H9 (cell line): ENCODE measurements around the gene PPM1H. TPM values are rescaled to one million over a fixed set of nuclear protein-coding genes. Genes with fewer than 3 reads are reported as not detected.

ENCODE experiments used
- DNase-seq: peaks from one replicate; pipeline ENCODE4 v3.0.0-alpha.2; 2017
- H2AFZ ChIP-seq: one replicate; pipeline ENCODE4 v1.6.1; 2013; ENCODE audit warnings: mild to moderate bottlenecking, low read length, control low read depth, moderate library complexity
- H2AK5ac ChIP-seq: 2 replicates; pipeline ENCODE4 v1.6.1; 2013; ENCODE audit warnings: low read length, control low read depth, mixed read lengths; ENCODE audit not compliant: insufficient read length
- H2BK120ac ChIP-seq: one replicate; pipeline ENCODE4 v1.6.1; 2013; ENCODE audit warnings: low read depth, mild to moderate bottlenecking, low read length, control low read depth, inconsistent platforms; ENCODE audit not compliant: poor library complexity, severe bottlenecking
- H2BK12ac ChIP-seq: 2 replicates; pipeline ENCODE4 v1.6.1; 2013; ENCODE audit warnings: low read length, control low read depth, mixed read lengths, low read depth; ENCODE audit not compliant: insufficient read length
- H2BK15ac ChIP-seq: 2 replicates; pipeline ENCODE4 v1.6.1; 2013; ENCODE audit warnings: low read depth, low read length, control low read depth
- H2BK20ac ChIP-seq: one replicate; pipeline ENCODE4 v1.6.1; 2013; ENCODE audit warnings: low read depth, mild to moderate bottlenecking, low read length, control low read depth, inconsistent platforms; ENCODE audit not compliant: poor library complexity, severe bottlenecking
- H2BK5ac ChIP-seq: 2 replicates; pipeline ENCODE4 v1.6.1; 2013; ENCODE audit warnings: low read length, control low read depth, mixed read lengths; ENCODE audit not compliant: insufficient read length
- H3K14ac ChIP-seq: 2 replicates; pipeline ENCODE4 v1.6.1; 2013; ENCODE audit warnings: low read length, control low read depth; ENCODE audit not compliant: insufficient read depth
- H3K18ac ChIP-seq: 2 replicates; pipeline ENCODE4 v1.6.1; 2013; ENCODE audit warnings: low read depth, mild to moderate bottlenecking, mixed read lengths, low read length, control low read depth; ENCODE audit not compliant: insufficient read length
- H3K23ac ChIP-seq: 2 replicates; pipeline ENCODE4 v1.6.1; 2013; ENCODE audit warnings: low read length, control low read depth, mixed read lengths, low read depth; ENCODE audit not compliant: insufficient read length
- H3K23me2 ChIP-seq: 2 replicates; pipeline ENCODE4 v1.6.1; 2013; ENCODE audit warnings: low read depth, mild to moderate bottlenecking, mixed read lengths, low read length, control low read depth; ENCODE audit not compliant: insufficient read length, poor library complexity, severe bottlenecking
- H3K27ac ChIP-seq: 2 replicates; pipeline ENCODE4 v1.5.1; 2013; ENCODE audit warnings: low read length, control low read depth, mixed read lengths, low read depth; ENCODE audit not compliant: insufficient read length
- H3K27me3 ChIP-seq: 2 replicates; pipeline ENCODE4 v1.6.1; 2013; ENCODE audit warnings: low read length, control low read depth, inconsistent platforms; ENCODE audit not compliant: insufficient read depth
- H3K4ac ChIP-seq: 2 replicates; pipeline ENCODE4 v1.6.1; 2013; ENCODE audit warnings: low read depth, mild to moderate bottlenecking, control low read depth, inconsistent platforms, low read length, moderate library complexity
- H3K4me1 ChIP-seq: 2 replicates; pipeline ENCODE4 v1.6.1; 2013; ENCODE audit warnings: low read length, control low read depth, inconsistent platforms; ENCODE audit not compliant: insufficient read depth
- H3K4me2 ChIP-seq: 2 replicates; pipeline ENCODE4 v1.6.1; 2013; ENCODE audit warnings: low read length, control low read depth, mixed read lengths; ENCODE audit not compliant: insufficient read length, insufficient read depth
- H3K56ac ChIP-seq: 2 replicates; pipeline ENCODE4 v1.6.1; 2013; ENCODE audit warnings: low read depth, mild to moderate bottlenecking, mixed read lengths, low read length, control low read depth; ENCODE audit not compliant: insufficient read length
- H3K79me1 ChIP-seq: 2 replicates; pipeline ENCODE4 v1.6.1; 2013; ENCODE audit warnings: low read depth, mild to moderate bottlenecking, moderate library complexity, low read length, control low read depth, inconsistent platforms; ENCODE audit not compliant: insufficient read depth, poor library complexity, severe bottlenecking
- H3K79me2 ChIP-seq: 2 replicates; pipeline ENCODE4 v1.6.1; 2013; ENCODE audit warnings: low read length, control low read depth, inconsistent platforms; ENCODE audit not compliant: insufficient read depth
- H3K9ac ChIP-seq: 2 replicates; pipeline ENCODE4 v1.6.1; 2013; ENCODE audit warnings: low read length, control low read depth, mixed read lengths; ENCODE audit not compliant: insufficient read length; ENCODE audit errors: extremely low read depth
- H3K9me3 ChIP-seq: one replicate; pipeline ENCODE4 v1.6.1; 2013; ENCODE audit warnings: low read depth, low read length, inconsistent platforms; ENCODE audit not compliant: control insufficient read depth
- H3T11ph ChIP-seq: one replicate; pipeline ENCODE4 v1.6.1; 2013; ENCODE audit warnings: mild to moderate bottlenecking, low read length, control low read depth, inconsistent platforms
- H4K20me1 ChIP-seq: one replicate; pipeline ENCODE4 v1.6.1; 2013; ENCODE audit not compliant: control insufficient read depth, insufficient read length, insufficient read depth
- H4K5ac ChIP-seq: 2 replicates; pipeline ENCODE4 v1.6.1; 2013; ENCODE audit warnings: low read depth, mild to moderate bottlenecking, mixed read lengths, low read length, control low read depth; ENCODE audit not compliant: insufficient read length
- H4K8ac ChIP-seq: replicated peaks from 2 replicates; pipeline ENCODE4 v1.6.1; 2013; ENCODE audit warnings: low read length, control low read depth, mixed read lengths, low read depth; ENCODE audit not compliant: insufficient read length
- H4K91ac ChIP-seq: 2 replicates; pipeline ENCODE4 v1.6.1; 2013; ENCODE audit warnings: low read depth, mild to moderate bottlenecking, moderate library complexity, mixed read lengths, low read length, control low read depth; ENCODE audit not compliant: insufficient read length
- H3K27ac Mint-ChIP-seq, 3 experiments: 2 replicates in 2 of 3; 3 replicates in 1 of 3; pipeline ENCODE4 v1.8.0; 2020 to 2021; ENCODE audit warnings: mixed read lengths in 3 of 3, mild to moderate bottlenecking in 1 of 3, moderate library complexity in 1 of 3
- H3K27me3 Mint-ChIP-seq: 2 replicates; pipeline ENCODE4 v1.8.0; 2021; ENCODE audit warnings: low read depth, mild to moderate bottlenecking, moderate library complexity, mixed read lengths
- H3K36me3 Mint-ChIP-seq, 3 experiments: 2 replicates in 2 of 3; 3 replicates in 1 of 3; pipeline ENCODE4 v1.8.0; 2020 to 2021; ENCODE audit warnings: low read depth in 3 of 3, mixed read lengths in 3 of 3; ENCODE audit not compliant: insufficient read depth in 1 of 3
- H3K4me1 Mint-ChIP-seq, 2 experiments: 2 replicates each; pipeline ENCODE4 v1.8.0; 2020; ENCODE audit warnings: mixed read lengths in 2 of 2
- H3K4me3 Mint-ChIP-seq, 2 experiments: 2 replicates in 1 of 2; 3 replicates in 1 of 2; pipeline ENCODE4 v1.8.0; 2020 to 2021; ENCODE audit warnings: mild to moderate bottlenecking in 2 of 2, mixed read lengths in 2 of 2, moderate library complexity in 1 of 2
- H3K9me3 Mint-ChIP-seq, 2 experiments: 2 replicates in 1 of 2; 3 replicates in 1 of 2; pipeline ENCODE4 v1.8.0; 2020; ENCODE audit warnings: mild to moderate bottlenecking in 2 of 2, mixed read lengths in 2 of 2, moderate library complexity in 1 of 2
- WGBS: extraction: QIAGEN DNeasy Blood & Tissue Kit; methylation state at CpG from one replicate; pipeline ENCODE4 v1.1.7; 2013; ENCODE audit warnings: missing lambda C conversion rate, low lambda C conversion rate, mixed read lengths; ENCODE audit not compliant: insufficient read length; ENCODE audit errors: extremely low coverage; 5-methylcytosine and 5-hydroxymethylcytosine counted together
- total RNA-seq: library from RNA; stranded (reverse); gene quantifications from 2 replicates; pipeline ENCODE4 v1.2.1, GENCODE V29; 2021
- TF ChIP-seq, protein P1 (sequence below): fragments of 200-600 bp; sonication (generic); conservative IDR thresholded peaks from 3 replicates; pipeline ENCODE4 v1.8.0; 2021; ENCODE audit warnings: antibody characterized with exemption, mild to moderate bottlenecking

Gene PPM1H
- total RNA-seq, 1 experiment from 2014 or later: 22.1 TPM

DNA sequence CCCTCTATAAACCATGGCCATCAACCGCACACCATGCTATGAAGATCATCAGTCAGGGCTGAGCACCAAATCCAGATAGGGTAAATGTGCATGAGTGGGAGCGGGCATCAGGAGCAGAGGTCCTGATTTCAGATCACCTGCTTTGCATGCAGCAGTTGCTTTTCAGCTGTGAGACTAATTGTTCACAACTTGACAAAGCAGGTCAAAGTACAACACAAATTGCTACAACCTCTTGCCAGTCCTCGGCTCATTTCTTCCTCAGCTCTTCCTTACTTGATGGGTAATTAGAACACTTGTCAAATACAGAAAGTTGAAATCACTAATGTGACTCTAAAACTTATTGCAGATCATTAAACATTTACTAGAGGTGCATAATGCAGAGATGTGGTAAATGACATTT lies 171.6 kb downstream of the PPM1H start:
- Histone ChIP-seq H3K18ac (no peak overlapping the region), H3K27ac (no peak overlapping the region), H3K4me2 (no peak overlapping the region), H3K23ac (no peak overlapping the region), H3K79me2 (no peaks in the 10 kb centered on the region), H2BK15ac (no peak overlapping the region), H2AFZ (no peak overlapping the region), H3K4me1 (no peaks in the 10 kb centered on the region), H3K14ac (no peak overlapping the region), H2AK5ac (no peak overlapping the region), H2BK12ac (no peak overlapping the region), H3K9me3 (no peaks in the 10 kb centered on the region), H2BK20ac (no peak overlapping the region), H3K79me1 (no peaks in the 10 kb centered on the region), H3K27me3 (no peaks in the 10 kb centered on the region), H3K56ac (no peak overlapping the region), H4K91ac (no peak overlapping the region), H3T11ph (no peak overlapping the region), H4K5ac (no peak overlapping the region), H2BK5ac (no peak overlapping the region), H2BK120ac (no peak overlapping the region), H3K23me2 (no peaks in the 10 kb centered on the region), H3K9ac (no peak overlapping the region), H3K4ac (no peak overlapping the region), H4K8ac (no peak overlapping the region), H4K20me1 (no peaks in the 10 kb centered on the region)
- WGBS: no CpG with 5 or more reads among the region's 3 CpGs
- Mint-ChIP-seq H3K27ac (no peak overlapping the region), H3K4me3 (no peak overlapping the region), H3K4me1 (peaks cover 3 to 4% of the 10 kb centered on the region in 2 experiments; a peak in 2 of 4 replicates), H3K9me3 (peaks cover 22 to 25% of the 10 kb centered on the region in 2 experiments), H3K36me3 (peaks cover 25 to 33% (median 27%) of the 10 kb centered on the region in 3 experiments), H3K27me3 (peaks cover 3% of the 10 kb centered on the region; the same call in 1 of the 2 replicates)
- DNase-seq: no peak
- TF ChIP-seq, protein P1, sequence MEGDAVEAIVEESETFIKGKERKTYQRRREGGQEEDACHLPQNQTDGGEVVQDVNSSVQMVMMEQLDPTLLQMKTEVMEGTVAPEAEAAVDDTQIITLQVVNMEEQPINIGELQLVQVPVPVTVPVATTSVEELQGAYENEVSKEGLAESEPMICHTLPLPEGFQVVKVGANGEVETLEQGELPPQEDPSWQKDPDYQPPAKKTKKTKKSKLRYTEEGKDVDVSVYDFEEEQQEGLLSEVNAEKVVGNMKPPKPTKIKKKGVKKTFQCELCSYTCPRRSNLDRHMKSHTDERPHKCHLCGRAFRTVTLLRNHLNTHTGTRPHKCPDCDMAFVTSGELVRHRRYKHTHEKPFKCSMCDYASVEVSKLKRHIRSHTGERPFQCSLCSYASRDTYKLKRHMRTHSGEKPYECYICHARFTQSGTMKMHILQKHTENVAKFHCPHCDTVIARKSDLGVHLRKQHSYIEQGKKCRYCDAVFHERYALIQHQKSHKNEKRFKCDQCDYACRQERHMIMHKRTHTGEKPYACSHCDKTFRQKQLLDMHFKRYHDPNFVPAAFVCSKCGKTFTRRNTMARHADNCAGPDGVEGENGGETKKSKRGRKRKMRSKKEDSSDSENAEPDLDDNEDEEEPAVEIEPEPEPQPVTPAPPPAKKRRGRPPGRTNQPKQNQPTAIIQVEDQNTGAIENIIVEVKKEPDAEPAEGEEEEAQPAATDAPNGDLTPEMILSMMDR: no peak
